ENCODE results near the gene KRT38. TPM values are rescaled to one million over a fixed set of nuclear protein-coding genes. Genes with fewer than 3 reads are reported as not detected.

Gene KRT38
- total RNA-seq, 1 experiment from 2014 or later: not detected

DNA sequence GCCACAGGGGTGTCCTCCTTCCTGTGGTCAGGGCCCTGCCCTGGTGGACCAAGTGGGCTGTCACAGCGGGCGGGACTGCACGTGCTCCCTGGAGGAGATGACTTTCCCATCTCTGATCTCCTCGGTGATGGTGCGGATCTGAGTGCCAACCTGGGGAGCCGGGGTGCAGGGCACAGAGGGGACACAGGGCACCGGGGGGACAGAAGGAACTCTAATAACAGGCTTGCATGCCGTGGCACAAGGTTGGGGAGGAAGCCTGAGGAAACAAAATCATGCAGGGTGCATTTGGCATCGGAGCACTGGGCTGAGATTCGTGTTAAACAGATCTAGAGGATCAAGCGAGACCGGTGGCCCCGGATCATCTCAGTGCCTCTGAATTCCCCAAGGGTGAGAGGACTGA, 45.5 kb upstream of the KRT38 start:
- no peak overlapping the region for H3K27ac ChIP-seq (ENCODE audit: insufficient read length, low read depth, low read length)
- no peak overlapping the region for H2BK12ac ChIP-seq (ENCODE audit: insufficient read length, low read depth, low read length)
- H2BK120ac ChIP-seq (ENCODE audit: low read depth, low read length, poor library complexity, severe bottlenecking): no peak overlapping the region
- no peak overlapping the region for H4K91ac ChIP-seq (ENCODE audit: insufficient read length, low read depth, low read length)
- H3K23ac ChIP-seq (ENCODE audit: insufficient read length, low read depth, low read length): no peak overlapping the region
- no peak overlapping the region for H3K18ac ChIP-seq (ENCODE audit: insufficient read length, low read depth, low read length)
- Mint-ChIP-seq H3K4me3 (no peak overlapping the region), H3K9me3 (no peaks in the 10 kb centered on the region), H3K4me1 (peaks cover 1 to 10% of the 10 kb centered on the region in 2 experiments), H3K36me3 (ENCODE audit: insufficient read depth in 1 of 3, low read depth in 3 of 3) (no peaks in the 10 kb centered on the region), H3K27ac (no peak overlapping the region), H3K27me3 (ENCODE audit: low read depth) (peaks cover 27% of the 10 kb centered on the region)
- peaks cover 3% of the 10 kb centered on the region for H3K23me2 ChIP-seq (ENCODE audit: insufficient read length, low read depth, low read length, poor library complexity, severe bottlenecking)
- H2AK5ac ChIP-seq (ENCODE audit: insufficient read length, low read length): no peak overlapping the region
- no peaks in the 10 kb centered on the region for H3K4me1 ChIP-seq (ENCODE audit: insufficient read depth, low read length)
- TF ChIP-seq CTCF (conservative IDR thresholded peaks at IDR 0.05): no peak
- no peaks in the 10 kb centered on the region for H3K9me3 ChIP-seq (ENCODE audit: control insufficient read depth, low read depth, low read length)
- H3K56ac ChIP-seq (ENCODE audit: insufficient read length, low read depth, low read length): no peak overlapping the region
- H3K14ac ChIP-seq (ENCODE audit: insufficient read depth, low read length): no peak overlapping the region
- H3K4me2 ChIP-seq (ENCODE audit: insufficient read depth, insufficient read length, low read length): no peak overlapping the region
- no peak overlapping the region for H4K5ac ChIP-seq (ENCODE audit: insufficient read length, low read depth, low read length)
- H3T11ph ChIP-seq (ENCODE audit: low read length): no peak overlapping the region
- H3K79me1 ChIP-seq (ENCODE audit: insufficient read depth, low read depth, low read length, poor library complexity, severe bottlenecking): no peaks in the 10 kb centered on the region
- no peak overlapping the region for H4K8ac ChIP-seq (replicated peaks; ENCODE audit: insufficient read length, low read depth, low read length)
- no peaks in the 10 kb centered on the region for H3K27me3 ChIP-seq (ENCODE audit: insufficient read depth, low read length)
- no peaks in the 10 kb centered on the region for H4K20me1 ChIP-seq (ENCODE audit: control insufficient read depth, insufficient read depth, insufficient read length)
- no peak overlapping the region for H2BK20ac ChIP-seq (ENCODE audit: low read depth, low read length, poor library complexity, severe bottlenecking)
- no peak overlapping the region for H2AFZ ChIP-seq (ENCODE audit: low read length)
- no CpG with 5 or more reads among the region's 13 CpGs for WGBS (ENCODE audit: extremely low coverage, insufficient read length, low lambda C conversion rate)
- H2BK5ac ChIP-seq (ENCODE audit: insufficient read length, low read length): no peak overlapping the region
- DNase-seq: no peak
- H3K79me2 ChIP-seq (ENCODE audit: insufficient read depth, low read length): no peaks in the 10 kb centered on the region
- no peak overlapping the region for H3K4ac ChIP-seq (ENCODE audit: low read depth, low read length)
- no peak overlapping the region for H2BK15ac ChIP-seq (ENCODE audit: low read depth, low read length)
- no peak overlapping the region for H3K9ac ChIP-seq (ENCODE audit: extremely low read depth, insufficient read length, low read length)

All from H9 (cell line).